HCEC 1CT (cell line): Measurements from ENCODE around the gene DYRK3.
A peak's percentile ranks its signal among the peaks of the same experiment; 100 is the strongest.

ENCODE experiments used
- DNase-seq: peaks from one replicate; pipeline ENCODE4 v3.0.0-alpha.2; 2017

DYRK3 gene

GRCh38 chr1:206662396-206663092, 27.2 kb downstream of the DYRK3 start:
- no peak for DNase-seq

GRCh38 chr1:206663362-206663761, 28.0 kb downstream of the DYRK3 start:
- no peak for DNase-seq

GRCh38 chr1:206663832-206664652, 28.7 kb downstream of the DYRK3 start:
- DNase-seq = peak; percentile 53

- DNase-seq = no peak
Measured at GRCh38 chr1:206664740-206665139, 29.4 kb downstream of the DYRK3 start.

- no peak for DNase-seq
Measured at GRCh38 chr1:206666031-206666561, 30.8 kb downstream of the DYRK3 start.

GRCh38 chr1:206666954-206667665, 31.8 kb downstream of the DYRK3 start:
- no peak for DNase-seq

- DNase-seq = no peak
Measured at GRCh38 chr1:206668351-206668750, 33.0 kb downstream of the DYRK3 start.

- no peak for DNase-seq
Measured at GRCh38 chr1:206668874-206669410, 33.6 kb downstream of the DYRK3 start.

- no peak for DNase-seq
Measured at GRCh38 chr1:206672011-206672688, 36.8 kb downstream of the DYRK3 start.

- peak; percentile 23 for DNase-seq
Measured at GRCh38 chr1:206672844-206673758, 37.8 kb downstream of the DYRK3 start.

GRCh38 chr1:206674236-206674635, 38.9 kb downstream of the DYRK3 start:
- DNase-seq = no peak

- DNase-seq = peak; percentile 99
Measured at GRCh38 chr1:206674745-206675175, 39.4 kb downstream of the DYRK3 start.

GRCh38 chr1:206676499-206676898, 41.2 kb downstream of the DYRK3 start:
- no peak for DNase-seq

- DNase-seq = no peak
Measured at GRCh38 chr1:206678490-206678889, 43.2 kb downstream of the DYRK3 start.

- DNase-seq = no peak
Measured at GRCh38 chr1:206679738-206680211, 44.4 kb downstream of the DYRK3 start.

- no peak for DNase-seq
Measured at GRCh38 chr1:206680279-206680678, 44.9 kb downstream of the DYRK3 start.

- DNase-seq = no peak
Measured at GRCh38 chr1:206681359-206681758, 46.0 kb downstream of the DYRK3 start.

- DNase-seq = no peak
Measured at GRCh38 chr1:206682111-206682510, 46.8 kb downstream of the DYRK3 start.

GRCh38 chr1:206683313-206683712, 48.0 kb downstream of the DYRK3 start:
- DNase-seq = no peak

GRCh38 chr1:206684003-206684402, 48.7 kb downstream of the DYRK3 start:
- no peak for DNase-seq
